Measurements from ENCODE around the gene GPRC5C.
"Not testable (repeated sequence)": the region's sequence is repeated elsewhere in the genome, so short reads cannot be mapped to it uniquely, and the experiment has no call there.

The GPRC5C gene

GRCh38 chr17:74478420-74479100 lies 46.7 kb downstream of the GPRC5C start:
- DNase-seq (ENCODE audit: low spot score in 2 of 2) (no peak), ATAC-seq (replicated peaks; ENCODE audit: extremely low read depth, poor library complexity, severe bottlenecking) (peak; percentile 55)
- peaks cover 85% of the 10 kb centered on the region for H3K4me1 Mint-ChIP-seq
- peak overlapping the region; percentile 93 for H3K27ac Mint-ChIP-seq (ENCODE audit: low read depth)
- H3K27me3 Mint-ChIP-seq: no peaks in the 10 kb centered on the region
- H3K4me3 Mint-ChIP-seq: peak overlapping the region; percentile 66
- no peaks in the 10 kb centered on the region for H3K9me3 Mint-ChIP-seq
- H3K36me3 Mint-ChIP-seq (ENCODE audit: insufficient read depth): peaks cover 44% of the 10 kb centered on the region

GRCh38 chr17:74480290-74480689 lies 48.4 kb downstream of the GPRC5C start:
- Mint-ChIP-seq H3K27me3 (no peaks in the 10 kb centered on the region), H3K27ac (ENCODE audit: low read depth) (peak overlapping the region; percentile 93), H3K4me1 (peaks cover 68% of the 10 kb centered on the region), H3K36me3 (ENCODE audit: insufficient read depth) (peaks cover 34% of the 10 kb centered on the region), H3K4me3 (peak overlapping the region; percentile 66), H3K9me3 (no peaks in the 10 kb centered on the region)
- no peak for DNase-seq (ENCODE audit: low spot score in 2 of 2)
- ATAC-seq (replicated peaks; ENCODE audit: extremely low read depth, poor library complexity, severe bottlenecking): no peak

- no peak for DNase-seq (ENCODE audit: low spot score in 2 of 2)
- H3K36me3 Mint-ChIP-seq (ENCODE audit: insufficient read depth): peaks cover 26% of the 10 kb centered on the region
- peak overlapping the region; percentile 93 for H3K27ac Mint-ChIP-seq (ENCODE audit: low read depth)
- no peak overlapping the region for H3K4me3 Mint-ChIP-seq
- no peaks in the 10 kb centered on the region for H3K9me3 Mint-ChIP-seq
- H3K4me1 Mint-ChIP-seq: peaks cover 60% of the 10 kb centered on the region
- no peak for ATAC-seq (replicated peaks; ENCODE audit: extremely low read depth, poor library complexity, severe bottlenecking)
- H3K27me3 Mint-ChIP-seq: no peaks in the 10 kb centered on the region
Observed at GRCh38 chr17:74481621-74482020, 49.7 kb downstream of the GPRC5C start.

- ATAC-seq (replicated peaks; ENCODE audit: extremely low read depth, poor library complexity, severe bottlenecking): no peak
- Mint-ChIP-seq H3K27ac (ENCODE audit: low read depth) (no peak overlapping the region), H3K9me3 (no peaks in the 10 kb centered on the region), H3K4me3 (no peak overlapping the region), H3K27me3 (no peaks in the 10 kb centered on the region), H3K36me3 (ENCODE audit: insufficient read depth) (peaks cover 23% of the 10 kb centered on the region), H3K4me1 (peaks cover 54% of the 10 kb centered on the region)
- no peak for DNase-seq (ENCODE audit: low spot score in 2 of 2)
Observed at GRCh38 chr17:74484066-74484465, 52.2 kb downstream of the GPRC5C start.

GRCh38 chr17:74485022-74485743 lies 53.3 kb downstream of the GPRC5C start:
- H3K4me3 Mint-ChIP-seq: no peak overlapping the region
- no peaks in the 10 kb centered on the region for H3K27me3 Mint-ChIP-seq
- H3K36me3 Mint-ChIP-seq (ENCODE audit: insufficient read depth): peaks cover 21% of the 10 kb centered on the region
- DNase-seq (ENCODE audit: low spot score in 2 of 2): no peak
- peak overlapping the region; percentile 10 for H3K27ac Mint-ChIP-seq (ENCODE audit: low read depth)
- no peak for ATAC-seq (replicated peaks; ENCODE audit: extremely low read depth, poor library complexity, severe bottlenecking)
- peaks cover 54% of the 10 kb centered on the region for H3K4me1 Mint-ChIP-seq
- H3K9me3 Mint-ChIP-seq: no peaks in the 10 kb centered on the region

GRCh38 chr17:74485841-74486240 lies 54.0 kb downstream of the GPRC5C start:
- no peak overlapping the region for H3K27ac Mint-ChIP-seq (ENCODE audit: low read depth)
- no peak for DNase-seq (ENCODE audit: low spot score in 2 of 2)
- ATAC-seq (replicated peaks; ENCODE audit: extremely low read depth, poor library complexity, severe bottlenecking): no peak
- H3K4me1 Mint-ChIP-seq: peaks cover 53% of the 10 kb centered on the region
- H3K4me3 Mint-ChIP-seq: no peak overlapping the region
- peaks cover 20% of the 10 kb centered on the region for H3K36me3 Mint-ChIP-seq (ENCODE audit: insufficient read depth)
- H3K9me3 Mint-ChIP-seq: no peaks in the 10 kb centered on the region
- H3K27me3 Mint-ChIP-seq: no peaks in the 10 kb centered on the region

- H3K27me3 Mint-ChIP-seq; ATAC-seq (replicated peaks; ENCODE audit: extremely low read depth, poor library complexity, severe bottlenecking); H3K36me3 Mint-ChIP-seq (ENCODE audit: insufficient read depth); H3K9me3 Mint-ChIP-seq; DNase-seq (ENCODE audit: low spot score in 2 of 2); H3K4me3 Mint-ChIP-seq; H3K27ac Mint-ChIP-seq (ENCODE audit: low read depth): not testable (repeated sequence)
- H3K4me1 Mint-ChIP-seq: peaks cover 43% of the 10 kb centered on the region
Observed at GRCh38 chr17:74488276-74488675, 56.4 kb downstream of the GPRC5C start.

GRCh38 chr17:74490716-74491115 lies 58.8 kb downstream of the GPRC5C start:
- H3K27me3 Mint-ChIP-seq: no peaks in the 10 kb centered on the region
- H3K27ac Mint-ChIP-seq (ENCODE audit: low read depth): no peak overlapping the region
- no peak overlapping the region for H3K4me3 Mint-ChIP-seq
- H3K9me3 Mint-ChIP-seq: no peaks in the 10 kb centered on the region
- H3K36me3 Mint-ChIP-seq (ENCODE audit: insufficient read depth): peaks cover 5% of the 10 kb centered on the region
- peaks cover 44% of the 10 kb centered on the region for H3K4me1 Mint-ChIP-seq
- DNase-seq (ENCODE audit: low spot score in 2 of 2) (no peak), ATAC-seq (replicated peaks; ENCODE audit: extremely low read depth, poor library complexity, severe bottlenecking) (no peak)

GRCh38 chr17:74491626-74492025 lies 59.7 kb downstream of the GPRC5C start:
- DNase-seq (ENCODE audit: low spot score in 2 of 2) (no peak), ATAC-seq (replicated peaks; ENCODE audit: extremely low read depth, poor library complexity, severe bottlenecking) (no peak)
- H3K36me3 Mint-ChIP-seq (ENCODE audit: insufficient read depth): peaks cover 5% of the 10 kb centered on the region
- H3K9me3 Mint-ChIP-seq: no peaks in the 10 kb centered on the region
- H3K4me1 Mint-ChIP-seq: peaks cover 44% of the 10 kb centered on the region
- no peaks in the 10 kb centered on the region for H3K27me3 Mint-ChIP-seq
- no peak overlapping the region for H3K4me3 Mint-ChIP-seq
- no peak overlapping the region for H3K27ac Mint-ChIP-seq (ENCODE audit: low read depth)

- Mint-ChIP-seq H3K27ac (ENCODE audit: low read depth) (no peak overlapping the region), H3K4me3 (no peak overlapping the region), H3K4me1 (peaks cover 36% of the 10 kb centered on the region), H3K27me3 (no peaks in the 10 kb centered on the region), H3K9me3 (no peaks in the 10 kb centered on the region), H3K36me3 (ENCODE audit: insufficient read depth) (peaks cover 2% of the 10 kb centered on the region)
- DNase-seq (ENCODE audit: low spot score in 2 of 2) (peak; percentile 55 to 59), ATAC-seq (replicated peaks; ENCODE audit: extremely low read depth, poor library complexity, severe bottlenecking) (peak; percentile 36)
Observed at GRCh38 chr17:74493331-74493833, 61.5 kb downstream of the GPRC5C start.

All from central memory CD8-positive, alpha-beta T cell (primary cell).